ENCODE measurements around the gene DPPA3.

Gene DPPA3

GRCh38 chr12:7678744-7679143 is 32.5 kb upstream of the DPPA3 start:
- H3K9me2 ChIP-seq (replicated peaks; ENCODE audit: control insufficient read depth, low read length), result no peaks in the 10 kb centered on the region
- H3K27me3 ChIP-seq (ENCODE audit: control insufficient read depth, low read length), result peaks cover 5% of the 10 kb centered on the region
- H3K4me3 ChIP-seq (ENCODE audit: low read length), result no peak overlapping the region
- no peaks in the 10 kb centered on the region for H4K20me1 ChIP-seq (ENCODE audit: control insufficient read depth, insufficient read depth, low read depth, low read length)
- no peak overlapping the region for H3K27ac ChIP-seq (ENCODE audit: low read depth, low read length)
- H3F3A ChIP-seq (ENCODE audit: control insufficient read depth, insufficient read depth), result no peaks in the 10 kb centered on the region
- H3K79me2 ChIP-seq (ENCODE audit: control insufficient read depth, low read length), result no peaks in the 10 kb centered on the region
- TF ChIP-seq EZH2phosphoT487 (IDR thresholded peaks at IDR 0.05; ENCODE audit: borderline replicate concordance, low read length) (no peak), CTCF (IDR thresholded peaks at IDR 0.05; ENCODE audit: low read depth, low read length, poor library complexity, severe bottlenecking) (no peak)
- H3K4me2 ChIP-seq (ENCODE audit: low read length), result no peak overlapping the region
- no peaks in the 10 kb centered on the region for H3K9me3 ChIP-seq (ENCODE audit: control insufficient read depth, insufficient read depth, low read length)
- H3K36me3 ChIP-seq (ENCODE audit: control insufficient read depth, low read length), result no peaks in the 10 kb centered on the region
- no peaks in the 10 kb centered on the region for H3K4me1 ChIP-seq (ENCODE audit: control insufficient read depth, low read length)

GRCh38 chr12:7679251-7680045 is 31.8 kb upstream of the DPPA3 start:
- Histone ChIP-seq H3K4me2 (ENCODE audit: low read length) (no peak overlapping the region), H3K79me2 (ENCODE audit: control insufficient read depth, low read length) (no peaks in the 10 kb centered on the region), H3K36me3 (ENCODE audit: control insufficient read depth, low read length) (no peaks in the 10 kb centered on the region), H3K4me3 (ENCODE audit: low read length) (no peak overlapping the region), H3K9me2 (replicated peaks; ENCODE audit: control insufficient read depth, low read length) (no peaks in the 10 kb centered on the region), H3K27ac (ENCODE audit: low read depth, low read length) (no peak overlapping the region), H3K9me3 (ENCODE audit: control insufficient read depth, insufficient read depth, low read length) (no peaks in the 10 kb centered on the region), H3F3A (ENCODE audit: control insufficient read depth, insufficient read depth) (no peaks in the 10 kb centered on the region), H4K20me1 (ENCODE audit: control insufficient read depth, insufficient read depth, low read depth, low read length) (no peaks in the 10 kb centered on the region), H3K27me3 (ENCODE audit: control insufficient read depth, low read length) (peaks cover 5% of the 10 kb centered on the region), H3K4me1 (ENCODE audit: control insufficient read depth, low read length) (no peaks in the 10 kb centered on the region)
- TF ChIP-seq CTCF (IDR thresholded peaks at IDR 0.05; ENCODE audit: low read depth, low read length, poor library complexity, severe bottlenecking) (no peak), EZH2phosphoT487 (IDR thresholded peaks at IDR 0.05; ENCODE audit: borderline replicate concordance, low read length) (no peak)

- no peaks in the 10 kb centered on the region for H3K4me1 ChIP-seq (ENCODE audit: control insufficient read depth, low read length)
- no peak for TF ChIP-seq EZH2phosphoT487 (IDR thresholded peaks at IDR 0.05; ENCODE audit: borderline replicate concordance, low read length)
- TF ChIP-seq CTCF (IDR thresholded peaks at IDR 0.05; ENCODE audit: low read depth, low read length, poor library complexity, severe bottlenecking), result no peak
- H4K20me1 ChIP-seq (ENCODE audit: control insufficient read depth, insufficient read depth, low read depth, low read length), result no peaks in the 10 kb centered on the region
- no peaks in the 10 kb centered on the region for H3K9me2 ChIP-seq (replicated peaks; ENCODE audit: control insufficient read depth, low read length)
- H3K4me3 ChIP-seq (ENCODE audit: low read length), result no peak overlapping the region
- H3K27me3 ChIP-seq (ENCODE audit: control insufficient read depth, low read length), result no peaks in the 10 kb centered on the region
- no peaks in the 10 kb centered on the region for H3F3A ChIP-seq (ENCODE audit: control insufficient read depth, insufficient read depth)
- no peak overlapping the region for H3K4me2 ChIP-seq (ENCODE audit: low read length)
- no peaks in the 10 kb centered on the region for H3K36me3 ChIP-seq (ENCODE audit: control insufficient read depth, low read length)
- no peaks in the 10 kb centered on the region for H3K79me2 ChIP-seq (ENCODE audit: control insufficient read depth, low read length)
- H3K27ac ChIP-seq (ENCODE audit: low read depth, low read length), result no peak overlapping the region
- H3K9me3 ChIP-seq (ENCODE audit: control insufficient read depth, insufficient read depth, low read length), result no peaks in the 10 kb centered on the region
These were observed 29.7 kb upstream of the DPPA3 start for GRCh38 chr12:7681535-7681934.
